RWPE1 (cell line): ENCODE data around the gene HDAC4.

Experiments
- CTCF ChIA-PET: fragments of 350-600 bp; sonication (Branson Sonifier 250); formaldehyde crosslinking; extraction: SDS; loops from one replicate; lab custom pipeline; 2021; lab: Yijun Ruan, JAX
- POLR2A ChIA-PET: fragments of 400-600 bp; formaldehyde crosslinking; extraction: SDS; loops from one replicate; lab custom pipeline; 2020; ENCODE audit warnings: antibody characterized with exemption; ENCODE audit not compliant: low non-redundant PET; lab: Yijun Ruan, JAX
- DNase-seq: peaks from one replicate; pipeline ENCODE4 v3.0.0; 2012; ENCODE audit warnings: low spot score
- H3K27ac ChIP-seq: fragments of 450-650 bp; 2 replicates; pipeline ENCODE4 v1.5.1; 2017
- CTCF ChIP-seq: fragments of 450-650 bp; conservative IDR thresholded peaks from 2 replicates; pipeline ENCODE4 v1.5.1; 2017; ENCODE audit warnings: low read depth, mild to moderate bottlenecking

Gene HDAC4

DNA sequence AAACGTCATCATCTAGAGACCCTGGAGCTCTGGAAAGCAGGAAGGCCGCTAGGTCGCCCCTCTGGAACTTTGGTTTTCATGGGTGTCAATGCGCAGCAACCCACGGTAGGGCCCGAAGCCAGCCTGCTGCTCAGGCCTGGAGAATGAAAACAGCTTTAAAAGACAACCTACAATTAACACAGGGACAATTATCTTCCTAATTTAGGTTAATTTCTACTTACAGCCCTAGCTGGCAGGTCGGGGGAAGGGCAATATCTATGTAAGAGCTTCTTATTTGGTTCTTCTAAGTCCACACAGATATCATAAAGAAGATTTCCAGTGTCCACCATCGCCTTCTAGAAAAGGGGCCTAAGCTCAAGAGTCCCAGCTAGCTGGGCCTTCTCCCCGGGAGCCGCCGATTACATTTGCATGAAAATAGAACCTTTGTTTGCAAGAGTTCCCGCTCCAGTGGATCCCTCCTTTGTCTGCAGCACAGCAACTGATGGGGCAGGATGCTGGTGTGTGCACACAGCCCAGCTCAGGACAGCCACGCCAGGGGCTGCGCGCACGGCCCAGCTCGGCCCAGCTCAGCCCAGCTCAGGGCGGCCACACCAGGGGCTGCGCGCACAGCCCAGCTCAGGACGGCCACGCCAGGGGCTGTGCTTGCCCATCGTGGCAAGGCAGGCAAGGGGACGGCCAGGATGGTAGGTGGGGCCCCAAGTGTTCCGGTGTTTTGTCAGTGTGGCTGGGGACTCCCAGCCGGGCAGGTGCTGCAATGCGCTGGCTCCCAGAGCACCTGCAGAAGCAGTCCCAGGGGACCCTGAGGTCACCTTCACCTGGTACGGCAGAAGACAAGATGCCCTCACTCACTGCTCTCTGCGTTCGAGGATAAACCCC, 109.1 kb downstream of the HDAC4 start:
- peak overlapping the region; percentile 81 for H3K27ac ChIP-seq
- POLR2A ChIA-PET, result no interaction called here
- DNase-seq, result no peak
- no peak for TF ChIP-seq CTCF
- CTCF ChIA-PET, result interaction anchor here (0.5 to 0.6 kb wide), 3 partner anchors 9 to 533 kb away, joined by 3 to 5 read pairs (median 4); no protein-coding TSS in a partner anchor

GRCh38 chr2:239290618-239291474, 110.0 kb downstream of the HDAC4 start:
- no peak for TF ChIP-seq CTCF
- H3K27ac ChIP-seq, result peak overlapping the region; percentile 81
- peak; percentile 64 for DNase-seq
- POLR2A ChIA-PET, result no interaction called here
- CTCF ChIA-PET, result interaction anchor here (0.5 to 1.0 kb wide), 3 partner anchors 133 to 787 kb away, joined by 3 to 4 read pairs (median 4); no protein-coding TSS in a partner anchor

GRCh38 chr2:239289545-239289944, 111.3 kb downstream of the HDAC4 start:
- CTCF ChIA-PET, result no interaction called here
- H3K27ac ChIP-seq, result no peak overlapping the region
- TF ChIP-seq CTCF, result no peak
- DNase-seq, result no peak
- POLR2A ChIA-PET, result no interaction called here

GRCh38 chr2:239288951-239289511, 111.8 kb downstream of the HDAC4 start:
- H3K27ac ChIP-seq, result no peak overlapping the region
- no peak for TF ChIP-seq CTCF
- CTCF ChIA-PET, result no interaction called here
- POLR2A ChIA-PET, result no interaction called here
- no peak for DNase-seq

DNA sequence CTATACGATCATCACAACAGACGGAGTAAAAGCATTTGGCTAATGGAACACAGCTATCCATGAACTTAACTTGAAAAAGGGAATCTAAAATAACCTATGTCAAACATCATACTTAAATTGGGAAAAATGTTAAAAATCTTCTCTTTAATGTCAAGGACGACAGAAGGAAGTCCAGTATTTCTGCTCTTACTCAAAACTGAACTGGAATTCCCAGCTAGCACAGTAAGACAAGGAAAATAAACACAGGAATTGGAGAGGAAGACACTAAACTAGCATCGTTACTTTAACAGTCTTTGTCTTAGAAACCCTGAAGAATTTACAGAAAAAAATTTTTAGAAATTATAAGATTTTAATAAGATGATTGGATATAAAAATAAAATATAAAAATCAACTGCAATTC, 112.6 kb downstream of the HDAC4 start:
- no peak overlapping the region for H3K27ac ChIP-seq
- ChIA-PET POLR2A (no interaction called here), CTCF (no interaction called here)
- no peak for TF ChIP-seq CTCF
- no peak for DNase-seq

GRCh38 chr2:239287461-239287860, 113.4 kb downstream of the HDAC4 start:
- POLR2A ChIA-PET, result no interaction called here
- no peak overlapping the region for H3K27ac ChIP-seq
- DNase-seq, result no peak
- CTCF ChIA-PET, result no interaction called here
- no peak for TF ChIP-seq CTCF
